Kidney epithelial cell (primary cell): ENCODE data around the gene ADAD2. TPM values are rescaled to one million over a fixed set of nuclear protein-coding genes. Genes with fewer than 3 reads are reported as not detected.

Experiments
- DNase-seq: peaks from one replicate; pipeline ENCODE4 v3.0.0-alpha.2; 2010; ENCODE audit warnings: low read depth
- H3K27me3 ChIP-seq: 2 replicates; pipeline ENCODE4 v1.6.0; 2011; ENCODE audit warnings: low read length; ENCODE audit not compliant: control insufficient read depth, insufficient read depth
- H3K36me3 ChIP-seq: 2 replicates; pipeline ENCODE4 v1.5.1; 2011; ENCODE audit warnings: low read length; ENCODE audit not compliant: control insufficient read depth, insufficient read depth
- H3K4me3 ChIP-seq: 2 replicates; pipeline ENCODE4 v1.5.1; 2011; ENCODE audit warnings: low read depth, mild to moderate bottlenecking, control low read depth, low read length
- total RNA-seq: library from RNA; depleted of rRNA; stranded (reverse); fragments of >200 nt; gene quantifications from 2 replicates; pipeline ENCODE4 v1.2.3, GENCODE V29; 2015
- TF ChIP-seq, protein P1 (sequence below): IDR thresholded peaks from 2 replicates; pipeline ENCODE4 v1.5.1; 2011; ENCODE audit warnings: mild to moderate bottlenecking, moderate library complexity, low read length, control low read depth, inconsistent platforms; ENCODE audit not compliant: insufficient read depth, poor library complexity, severe bottlenecking

The ADAD2 gene
- total RNA-seq, 1 donor from 2014 or later, result not detected

DNA sequence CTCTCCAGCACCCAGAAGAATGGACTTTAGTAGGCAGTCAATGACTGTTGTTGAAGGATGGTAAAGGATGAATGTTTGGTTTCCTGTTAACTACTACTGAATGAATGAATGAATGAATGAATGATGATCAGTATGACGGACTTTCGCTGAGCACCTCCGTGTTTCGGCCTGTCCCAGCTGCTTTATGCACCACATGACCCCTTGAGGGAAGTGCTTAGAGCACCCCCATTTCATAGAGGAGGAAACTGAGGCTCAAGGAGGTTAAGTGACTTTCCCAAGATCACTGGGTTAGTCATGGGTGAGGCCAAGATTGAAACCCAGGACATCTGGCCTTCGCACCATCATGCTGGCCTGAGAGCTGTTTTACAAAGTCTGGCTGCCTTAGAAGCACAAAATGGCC lies 42.0 kb downstream of the ADAD2 start:
- TF ChIP-seq, protein P1, sequence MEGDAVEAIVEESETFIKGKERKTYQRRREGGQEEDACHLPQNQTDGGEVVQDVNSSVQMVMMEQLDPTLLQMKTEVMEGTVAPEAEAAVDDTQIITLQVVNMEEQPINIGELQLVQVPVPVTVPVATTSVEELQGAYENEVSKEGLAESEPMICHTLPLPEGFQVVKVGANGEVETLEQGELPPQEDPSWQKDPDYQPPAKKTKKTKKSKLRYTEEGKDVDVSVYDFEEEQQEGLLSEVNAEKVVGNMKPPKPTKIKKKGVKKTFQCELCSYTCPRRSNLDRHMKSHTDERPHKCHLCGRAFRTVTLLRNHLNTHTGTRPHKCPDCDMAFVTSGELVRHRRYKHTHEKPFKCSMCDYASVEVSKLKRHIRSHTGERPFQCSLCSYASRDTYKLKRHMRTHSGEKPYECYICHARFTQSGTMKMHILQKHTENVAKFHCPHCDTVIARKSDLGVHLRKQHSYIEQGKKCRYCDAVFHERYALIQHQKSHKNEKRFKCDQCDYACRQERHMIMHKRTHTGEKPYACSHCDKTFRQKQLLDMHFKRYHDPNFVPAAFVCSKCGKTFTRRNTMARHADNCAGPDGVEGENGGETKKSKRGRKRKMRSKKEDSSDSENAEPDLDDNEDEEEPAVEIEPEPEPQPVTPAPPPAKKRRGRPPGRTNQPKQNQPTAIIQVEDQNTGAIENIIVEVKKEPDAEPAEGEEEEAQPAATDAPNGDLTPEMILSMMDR, result no peak
- no peak for DNase-seq
- H3K4me3 ChIP-seq, result no peak overlapping the region
- no peaks in the 10 kb centered on the region for H3K36me3 ChIP-seq
- H3K27me3 ChIP-seq, result peaks cover 6% of the 10 kb centered on the region

DNA sequence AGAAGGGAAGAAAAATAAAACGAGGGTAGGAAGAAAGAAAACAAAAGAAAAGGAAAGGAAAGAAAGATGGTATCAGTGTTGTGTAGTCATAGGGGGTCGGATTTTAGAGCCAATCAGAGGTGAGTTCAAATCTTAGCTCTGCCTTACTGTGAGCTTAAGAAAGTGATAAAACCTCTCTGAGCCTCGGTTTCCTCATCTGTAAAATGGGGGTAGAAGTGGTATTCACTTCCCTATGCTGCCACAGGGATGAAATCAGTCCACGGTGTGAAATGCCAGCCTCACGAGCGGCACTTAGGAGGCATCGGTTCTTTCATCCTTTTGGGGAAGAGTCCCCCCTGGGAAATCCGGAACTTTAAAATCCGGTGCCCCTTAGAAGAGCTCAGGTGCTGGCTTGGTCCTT lies 42.8 kb downstream of the ADAD2 start:
- TF ChIP-seq, protein P1, result no peak
- no peaks in the 10 kb centered on the region for H3K36me3 ChIP-seq
- no peak overlapping the region for H3K4me3 ChIP-seq
- peaks cover 6% of the 10 kb centered on the region for H3K27me3 ChIP-seq
- no peak for DNase-seq

DNA sequence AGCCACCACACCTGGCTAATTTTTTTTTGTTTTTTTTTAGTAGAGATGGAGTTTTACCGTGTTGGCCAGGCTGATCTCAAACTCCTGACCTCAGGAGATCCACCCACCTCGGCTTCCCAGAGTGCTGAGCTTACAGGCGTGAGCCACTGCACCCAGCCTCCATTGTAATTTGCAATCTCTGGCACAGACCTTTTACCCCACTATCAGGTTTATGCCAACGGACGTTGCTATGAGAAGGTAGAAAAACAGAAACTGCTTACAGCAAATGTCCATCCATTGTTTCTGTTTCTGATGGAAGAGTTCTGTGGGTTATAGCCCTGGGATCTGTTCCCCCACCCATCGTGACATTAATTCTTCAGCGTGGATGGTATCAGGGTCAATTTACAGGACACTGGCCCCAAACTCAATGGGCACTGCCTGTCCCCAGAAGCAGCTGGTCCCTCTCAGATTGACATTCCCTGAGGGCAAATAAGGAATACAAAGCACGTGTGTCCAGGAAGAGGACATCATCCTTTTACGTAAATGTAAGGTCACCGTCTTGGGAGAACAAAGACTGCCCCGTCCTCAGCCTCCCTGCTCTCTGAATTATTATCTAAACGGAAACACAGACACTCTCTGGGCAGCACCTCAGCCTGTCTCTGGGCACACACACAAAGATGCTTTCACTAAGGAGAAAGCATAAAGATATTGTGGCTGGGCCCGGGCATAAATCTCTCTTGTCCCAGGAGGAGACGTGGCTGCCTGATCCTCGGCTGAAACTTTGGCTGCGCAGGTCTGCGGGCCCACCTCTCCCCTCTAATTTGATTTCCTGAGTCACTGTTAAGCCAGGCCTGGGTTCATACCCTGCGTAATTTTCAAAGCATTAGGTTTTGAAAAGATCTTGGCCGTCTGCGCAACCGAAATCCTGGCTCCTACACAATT lies 43.6 kb downstream of the ADAD2 start:
- Histone ChIP-seq H3K36me3 (no peaks in the 10 kb centered on the region), H3K4me3 (no peak overlapping the region), H3K27me3 (peaks cover 6% of the 10 kb centered on the region)
- TF ChIP-seq, protein P1, result no peak
- no peak for DNase-seq

DNA sequence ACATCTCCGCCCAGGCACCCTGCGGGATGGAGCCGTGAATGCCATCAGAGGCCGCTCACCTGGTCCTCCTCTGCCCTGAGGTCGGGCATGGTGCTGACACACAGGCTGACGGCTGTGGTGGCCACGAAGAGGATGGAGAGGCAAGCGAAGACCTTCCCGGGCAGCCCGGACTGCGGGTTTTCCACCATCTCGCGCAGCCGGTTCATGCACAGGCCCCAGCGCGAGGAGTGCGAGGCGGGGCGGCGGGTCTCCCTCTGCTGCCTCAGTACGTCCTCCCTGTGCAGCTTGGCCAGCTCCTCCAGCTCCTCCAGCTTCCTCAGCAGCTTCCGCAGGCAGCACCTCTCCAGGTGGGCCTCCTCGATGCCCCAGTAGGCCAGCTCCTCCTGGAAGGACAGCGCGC lies 45.7 kb downstream of the ADAD2 start:
- no peak for DNase-seq
- TF ChIP-seq, protein P1, result no peak

DNA sequence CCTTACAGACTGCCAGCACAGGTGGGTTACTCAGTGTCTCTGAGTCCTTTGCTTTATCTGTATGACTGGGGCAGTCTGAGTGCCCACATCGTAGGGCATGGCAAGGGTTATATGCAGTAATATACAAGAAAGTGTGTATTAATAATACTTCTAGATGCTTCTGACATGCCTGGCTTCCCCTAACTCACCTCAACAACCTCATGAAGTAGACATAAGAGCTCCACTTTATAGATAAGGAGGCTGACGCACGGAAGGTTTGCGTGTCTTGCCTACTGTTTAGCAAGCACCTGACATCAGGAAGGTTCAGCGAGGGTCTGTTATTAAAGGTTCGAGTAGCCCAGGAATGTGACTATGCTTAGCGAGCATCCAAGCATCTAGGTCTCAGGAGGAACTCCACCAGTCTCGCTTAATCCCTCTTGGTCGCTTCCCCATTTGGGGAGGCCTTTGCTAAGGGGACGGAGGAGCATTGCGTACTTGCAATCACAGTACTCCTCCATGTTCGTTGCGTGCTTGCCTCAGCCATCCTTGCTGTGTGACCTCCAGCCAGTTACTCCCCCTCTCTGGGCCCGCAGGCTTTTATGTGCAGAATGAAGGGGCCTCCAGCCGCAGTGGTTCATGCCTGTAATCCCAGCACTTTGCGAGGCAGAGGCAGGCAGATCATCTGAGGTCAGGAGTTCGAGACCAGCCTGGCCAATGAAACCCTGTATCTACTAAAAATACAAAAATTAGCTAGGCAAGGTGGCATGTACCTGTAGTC lies 47.2 kb downstream of the ADAD2 start:
- Histone ChIP-seq H3K4me3 (no peak overlapping the region), H3K27me3 (peaks cover 22% of the 10 kb centered on the region), H3K36me3 (no peaks in the 10 kb centered on the region)
- TF ChIP-seq, protein P1, result no peak
- no peak for DNase-seq

More for the DNA sequence above, 45.7 kb downstream of the ADAD2 start:
- peaks cover 19% of the 10 kb centered on the region for H3K27me3 ChIP-seq
- no peak overlapping the region for H3K4me3 ChIP-seq
- H3K36me3 ChIP-seq, result no peaks in the 10 kb centered on the region
